Spinal cord (tissue), 10 donors: Measurements from ENCODE around the gene DYNC1I1. TPM values are rescaled to one million over a fixed set of nuclear protein-coding genes. Genes with fewer than 3 reads are reported as not detected.
A peak's percentile ranks its signal among the peaks of the same experiment; 100 is the strongest.

Source experiments
- DNase-seq, 6 donors: peaks; one replicate each; pipeline versions ENCODE4 v3.0.0 to v3.0.0-alpha.2; 2013 to 2015; ENCODE audit warnings: low spot score in 6 of 6, low read depth in 4 of 6
- H3K27ac ChIP-seq: one replicate; pipeline ENCODE4 v1.5.1; 2013; ENCODE audit warnings: low read depth, low read length, control low read depth
- H3K27me3 ChIP-seq: one replicate; pipeline ENCODE4 v1.6.1; 2013; ENCODE audit warnings: low read length; ENCODE audit not compliant: control insufficient read depth, insufficient read depth
- H3K36me3 ChIP-seq: one replicate; pipeline ENCODE4 v1.6.1; 2013; ENCODE audit warnings: low read length; ENCODE audit not compliant: control insufficient read depth, insufficient read depth
- H3K4me1 ChIP-seq: one replicate; pipeline ENCODE4 v1.6.1; 2013; ENCODE audit warnings: low read length; ENCODE audit not compliant: control insufficient read depth, insufficient read depth
- H3K4me3 ChIP-seq: one replicate; pipeline ENCODE4 v1.5.1; 2013; ENCODE audit warnings: low read depth, low read length, control low read depth
- H3K9me3 ChIP-seq: one replicate; pipeline ENCODE4 v1.6.1; 2013; ENCODE audit warnings: low read length; ENCODE audit not compliant: control insufficient read depth, insufficient read depth
- WGBS: methylation state at CpG from one replicate; pipeline ENCODE4 v1.1.5; 2013; ENCODE audit warnings: missing lambda C conversion rate; ENCODE audit not compliant: insufficient coverage; 5-methylcytosine and 5-hydroxymethylcytosine counted together
- polyA plus RNA-seq, 2 donors: library from polyadenylated mRNA; unstranded; fragments of 120-200 nt; gene quantifications; one replicate each; pipeline ENCODE4 v1.2.1, GENCODE V29; 2013; ENCODE audit not compliant: insufficient read length in 2 of 2
- total RNA-seq, 2 donors: library from RNA; depleted of rRNA in 1 of 2; stranded (reverse); fragments of 120-200 nt in 1 of 2; fragments of >200 nt in 1 of 2; gene quantifications; one replicate each; pipeline versions ENCODE4 v1.2.3 to v1.2.4, GENCODE V29; 2013 to 2014
- donor health status: healthy.

The DYNC1I1 gene
- total and polyA plus RNA-seq, 4 donors: 34.6 to 66.8 (median 44.2) TPM

DNA sequence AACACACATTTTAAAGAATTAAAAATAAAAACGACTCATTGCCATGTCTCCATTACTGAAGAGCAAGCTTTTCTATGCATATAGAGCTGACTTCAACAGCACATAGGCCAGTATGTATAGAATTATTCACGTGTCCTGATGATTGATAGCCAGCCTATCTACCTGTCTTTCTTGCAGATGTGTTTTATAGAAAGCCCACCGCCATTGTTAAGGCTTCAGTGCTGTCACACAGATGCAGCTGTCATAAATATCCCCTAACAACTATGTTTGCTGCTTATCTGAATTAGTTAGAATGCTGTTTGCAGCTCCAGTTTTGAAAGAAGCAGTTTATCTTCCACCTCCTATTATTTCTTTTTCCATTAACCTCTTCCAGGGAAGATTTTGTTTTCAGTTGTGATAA is 313.6 kb downstream of the DYNC1I1 start:
- no peak for DNase-seq
- H3K27ac ChIP-seq: no peak overlapping the region
- H3K4me1 ChIP-seq: no peaks in the 10 kb centered on the region
- WGBS: no CpG with 5 or more reads among the region's 3 CpGs
- H3K9me3 ChIP-seq: no peaks in the 10 kb centered on the region
- no peaks in the 10 kb centered on the region for H3K27me3 ChIP-seq
- H3K36me3 ChIP-seq: no peaks in the 10 kb centered on the region
- no peak overlapping the region for H3K4me3 ChIP-seq

DNA sequence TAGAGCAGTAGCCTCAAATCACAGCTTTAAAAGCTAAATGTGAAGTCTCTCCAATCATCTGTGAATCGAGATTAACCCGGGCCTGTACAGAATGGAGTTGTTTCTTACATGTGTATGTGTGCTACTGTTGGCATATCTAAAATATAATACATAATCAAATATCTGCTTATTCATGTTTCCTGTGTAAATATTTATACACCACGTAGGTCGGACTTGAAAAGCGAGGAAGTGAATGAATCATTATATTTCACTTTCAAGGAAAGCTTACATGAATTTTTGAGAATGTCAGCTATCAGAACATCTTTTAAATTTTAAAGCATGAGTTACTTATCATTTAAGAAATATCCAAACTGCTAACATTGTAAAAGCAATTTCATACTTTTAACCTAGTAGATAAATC is 316.2 kb downstream of the DYNC1I1 start:
- WGBS: no CpG with 5 or more reads among the region's 5 CpGs
- H3K36me3 ChIP-seq: no peaks in the 10 kb centered on the region
- no peaks in the 10 kb centered on the region for H3K4me1 ChIP-seq

DNA sequence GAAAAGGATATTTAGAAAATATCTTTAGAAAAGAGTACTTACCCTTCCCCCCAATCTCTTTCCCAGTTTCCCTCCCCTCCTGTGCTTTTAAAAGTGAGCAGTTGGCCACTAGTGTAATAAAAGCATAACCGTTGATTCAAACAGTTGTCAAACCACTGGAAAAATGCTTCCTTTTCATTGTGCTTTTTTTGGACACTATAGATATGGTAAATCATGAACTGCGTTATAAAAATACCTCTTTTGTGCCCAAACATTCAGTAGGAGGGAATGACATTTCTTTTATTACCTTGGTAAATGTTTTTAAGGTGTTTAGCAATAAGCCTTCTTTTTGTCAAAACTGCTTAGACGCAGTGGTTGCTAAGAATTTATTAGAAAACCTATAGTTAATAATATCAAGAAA is 317.2 kb downstream of the DYNC1I1 start:
- H3K4me1 ChIP-seq: no peaks in the 10 kb centered on the region
- H3K36me3 ChIP-seq: no peaks in the 10 kb centered on the region
- H3K27me3 ChIP-seq: no peaks in the 10 kb centered on the region
- no CpG with 5 or more reads among the region's 3 CpGs for WGBS
- no peak overlapping the region for H3K4me3 ChIP-seq
- no peak for DNase-seq
- H3K9me3 ChIP-seq: no peaks in the 10 kb centered on the region
- no peak overlapping the region for H3K27ac ChIP-seq

More for the DNA sequence above, 316.2 kb downstream of the DYNC1I1 start:
- Histone ChIP-seq H3K4me3 (no peak overlapping the region), H3K27me3 (no peaks in the 10 kb centered on the region), H3K27ac (no peak overlapping the region), H3K9me3 (no peaks in the 10 kb centered on the region)
- no peak for DNase-seq

DNA sequence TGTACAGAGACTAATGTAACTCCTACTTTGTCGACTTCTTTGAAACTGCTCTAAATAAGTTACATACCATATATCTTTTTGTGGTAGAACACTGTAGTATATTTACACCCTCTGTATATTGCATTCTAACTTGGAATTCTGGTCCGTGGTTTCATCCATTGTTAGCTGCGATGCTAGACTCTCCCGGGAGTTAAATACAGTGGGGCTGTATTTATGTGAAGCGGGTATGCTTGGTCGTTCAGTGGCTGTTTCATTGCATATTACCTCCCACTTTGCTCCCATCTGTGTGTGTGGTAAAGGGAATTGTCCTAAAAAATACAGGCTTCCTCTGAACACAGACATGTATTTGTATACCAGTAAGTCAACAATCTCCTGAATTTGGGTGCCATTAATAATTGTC is 318.4 kb downstream of the DYNC1I1 start:
- Histone ChIP-seq H3K36me3 (no peaks in the 10 kb centered on the region), H3K9me3 (no peaks in the 10 kb centered on the region), H3K4me1 (no peaks in the 10 kb centered on the region), H3K4me3 (no peak overlapping the region), H3K27me3 (no peaks in the 10 kb centered on the region), H3K27ac (no peak overlapping the region)
- WGBS: no CpG with 5 or more reads among the region's 6 CpGs
- no peak for DNase-seq

DNA sequence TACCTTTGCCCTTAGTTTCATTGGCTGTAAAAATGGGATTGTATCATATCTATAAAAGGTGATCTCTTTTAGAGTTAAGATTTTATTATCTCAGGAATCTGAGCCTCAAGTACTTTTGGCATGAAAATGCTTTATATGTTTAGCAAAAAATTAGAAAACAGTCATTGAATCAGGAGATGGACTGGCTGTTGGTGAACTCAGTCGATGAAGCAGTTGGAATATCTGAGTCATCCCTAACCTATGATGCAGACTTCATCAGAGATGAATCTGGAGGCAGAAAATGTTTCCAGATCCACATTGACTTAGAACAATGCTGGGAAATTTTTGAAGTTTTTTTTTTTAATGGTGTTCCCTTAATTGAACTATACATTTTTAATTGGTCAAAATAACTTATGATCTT is 321.1 kb downstream of the DYNC1I1 start:
- Histone ChIP-seq H3K4me3 (no peak overlapping the region), H3K27ac (no peak overlapping the region), H3K4me1 (no peaks in the 10 kb centered on the region), H3K9me3 (no peaks in the 10 kb centered on the region), H3K36me3 (no peaks in the 10 kb centered on the region), H3K27me3 (no peaks in the 10 kb centered on the region)
- 100% methylated on average over 1 of the region's 1 CpG for WGBS
- DNase-seq: no peak

DNA sequence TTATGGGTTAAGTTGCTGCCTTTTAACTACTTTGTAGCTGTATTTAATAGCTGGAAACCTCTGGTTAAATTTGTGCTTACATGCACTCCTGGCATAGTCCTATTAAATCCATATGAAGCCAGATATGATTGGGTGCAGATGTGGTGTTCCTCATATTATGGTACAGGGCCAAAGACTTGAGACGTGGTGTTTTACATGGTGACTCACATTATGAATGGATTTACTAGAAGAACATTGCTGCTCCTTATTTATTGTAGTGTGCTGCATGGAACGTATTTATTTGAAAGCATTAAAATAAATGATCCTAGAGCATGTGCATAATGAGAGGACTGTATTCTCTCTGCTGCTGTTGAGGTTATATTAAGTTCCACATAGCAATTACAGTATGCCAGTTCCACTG is 325.5 kb downstream of the DYNC1I1 start:
- Histone ChIP-seq H3K27ac (no peak overlapping the region), H3K27me3 (no peaks in the 10 kb centered on the region), H3K36me3 (no peaks in the 10 kb centered on the region), H3K9me3 (no peaks in the 10 kb centered on the region), H3K4me1 (no peaks in the 10 kb centered on the region), H3K4me3 (no peak overlapping the region)
- 25% methylated on average over 1 of the region's 2 CpGs for WGBS
- peak in 1 of 6 donors; percentile 77 for DNase-seq

DNA sequence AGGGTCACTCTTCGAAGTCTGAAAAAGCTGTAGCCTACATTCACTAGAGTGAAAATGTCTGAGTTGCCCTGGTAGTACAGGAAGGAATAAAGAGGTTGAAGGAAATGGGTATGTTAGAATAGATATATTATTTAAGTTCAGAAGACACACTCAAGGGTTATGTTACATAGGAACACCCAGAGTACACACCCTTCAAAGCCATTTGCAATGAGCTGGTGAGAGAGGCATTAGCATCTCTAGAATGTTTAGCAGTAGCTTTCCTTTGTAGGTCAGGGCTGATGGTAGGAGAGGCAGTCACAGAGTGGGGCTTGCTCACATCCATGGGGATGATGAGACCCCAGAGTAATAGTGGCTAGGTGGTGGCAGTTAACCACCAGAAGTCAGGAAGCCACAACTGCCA is 328.4 kb downstream of the DYNC1I1 start:
- no peak overlapping the region for H3K27ac ChIP-seq
- no peaks in the 10 kb centered on the region for H3K4me1 ChIP-seq
- no peak overlapping the region for H3K4me3 ChIP-seq
- no peak for DNase-seq
- no peaks in the 10 kb centered on the region for H3K27me3 ChIP-seq
- H3K9me3 ChIP-seq: no peaks in the 10 kb centered on the region
- no CpG with 5 or more reads among the region's 1 CpG for WGBS
- H3K36me3 ChIP-seq: no peaks in the 10 kb centered on the region

DNA sequence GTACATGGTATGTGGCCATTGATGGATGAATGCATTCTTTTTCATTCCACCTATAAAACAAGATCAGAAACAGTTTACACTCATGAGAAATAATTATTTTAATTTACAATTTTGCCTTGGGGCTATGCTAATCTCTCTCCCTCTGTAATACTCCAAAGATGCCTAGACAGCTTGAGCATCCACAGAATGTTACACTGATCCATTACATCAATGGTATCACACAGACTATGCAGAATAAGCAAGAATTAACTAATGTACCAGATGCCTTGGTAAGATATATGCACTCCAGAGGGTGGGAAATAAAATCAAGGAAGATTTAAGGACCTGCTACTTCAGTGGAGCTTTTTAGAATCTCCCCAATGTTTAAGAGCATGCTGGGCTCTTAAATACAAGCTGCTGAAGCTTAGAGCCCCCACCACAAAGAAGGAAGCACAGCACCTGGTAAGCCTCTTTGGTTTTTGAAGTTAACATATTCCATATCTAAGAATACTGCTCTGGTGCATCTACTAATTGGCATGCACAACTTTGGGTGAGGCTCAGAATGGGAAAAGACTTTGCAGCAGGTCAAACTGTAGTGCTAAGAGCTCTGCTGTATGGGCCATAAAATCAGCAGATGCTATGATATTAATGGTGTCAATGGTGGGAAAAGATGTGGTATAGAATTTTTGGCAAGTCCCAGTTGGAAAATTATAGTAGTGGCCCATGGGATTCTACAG is 329.9 kb downstream of the DYNC1I1 start:
- Histone ChIP-seq H3K27me3 (no peaks in the 10 kb centered on the region), H3K4me3 (no peak overlapping the region), H3K36me3 (no peaks in the 10 kb centered on the region), H3K9me3 (no peaks in the 10 kb centered on the region), H3K27ac (no peak overlapping the region), H3K4me1 (no peaks in the 10 kb centered on the region)
- DNase-seq: peak in 1 of 6 donors; percentile 12

DNA sequence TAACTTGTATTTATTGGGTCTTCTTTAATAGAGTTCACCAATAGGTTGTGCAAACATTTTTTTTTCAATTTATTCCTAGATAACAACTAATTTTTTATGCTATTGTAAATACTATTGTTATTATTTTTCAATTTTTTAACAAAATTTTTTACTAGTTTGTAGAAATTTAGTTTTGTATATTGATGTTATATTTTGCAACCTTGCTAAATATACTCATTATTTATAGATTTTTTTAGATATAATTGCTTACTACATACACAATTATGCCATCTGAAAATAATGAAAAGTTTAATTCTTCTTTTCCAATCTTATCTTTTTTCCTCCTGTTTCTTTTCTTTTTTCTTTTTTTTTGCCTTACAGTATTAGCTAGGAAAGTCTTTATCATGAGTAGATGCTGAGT is 332.6 kb downstream of the DYNC1I1 start:
- DNase-seq: no peak
- Histone ChIP-seq H3K4me1 (no peaks in the 10 kb centered on the region), H3K27me3 (no peaks in the 10 kb centered on the region), H3K4me3 (no peak overlapping the region), H3K36me3 (no peaks in the 10 kb centered on the region), H3K27ac (no peak overlapping the region), H3K9me3 (no peaks in the 10 kb centered on the region)

DNA sequence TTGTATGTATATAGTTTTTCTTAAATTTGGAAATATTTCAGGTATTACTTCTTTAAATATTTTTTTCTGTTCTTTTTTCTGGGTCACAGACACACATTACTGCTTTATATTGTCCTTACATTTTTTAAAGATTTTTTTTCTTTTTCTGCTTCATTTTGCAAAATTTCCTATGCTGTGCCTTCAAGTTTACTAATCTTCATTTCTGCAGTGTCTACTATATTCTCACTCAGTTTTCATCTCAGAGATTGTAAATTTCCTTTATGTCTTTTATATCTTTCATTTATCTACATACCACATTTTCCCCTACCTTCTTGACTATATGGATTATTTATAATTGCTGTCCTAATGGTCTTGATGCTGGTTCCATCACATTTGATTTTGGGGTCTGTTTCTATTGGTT is 339.1 kb downstream of the DYNC1I1 start:
- Histone ChIP-seq H3K4me1 (no peaks in the 10 kb centered on the region), H3K27me3 (no peaks in the 10 kb centered on the region), H3K36me3 (no peaks in the 10 kb centered on the region), H3K27ac (no peak overlapping the region), H3K4me3 (no peak overlapping the region), H3K9me3 (no peaks in the 10 kb centered on the region)
- no peak for DNase-seq
